OCI-LY1 (cell line): ENCODE results near the gene KRTAP25-1.

ENCODE experiments used
- H2AFZ ChIP-seq: fragments of 200-600 bp; sonication (generic), shearing (Covaris generic); 2 replicates; pipeline ENCODE4 v1.6.0; 2014; ENCODE audit warnings: antibody characterized with exemption, mild to moderate bottlenecking, low read length
- H3F3A ChIP-seq: fragments of 200-600 bp; sonication (generic), shearing (Covaris generic); 2 replicates; pipeline ENCODE4 v1.6.0; 2014; ENCODE audit warnings: mild to moderate bottlenecking, antibody characterized with exemption, low read length, moderate library complexity; ENCODE audit not compliant: insufficient read depth
- H3K27ac ChIP-seq: fragments of 200-600 bp; sonication (generic); 2 replicates; pipeline ENCODE4 v1.5.1; 2014; ENCODE audit warnings: low read length, mixed run types, mild to moderate bottlenecking, low read depth; ENCODE audit not compliant: poor library complexity, severe bottlenecking
- H3K27me3 ChIP-seq: fragments of 200-600 bp; sonication (generic); 2 replicates; pipeline ENCODE4 v1.6.0; 2014; ENCODE audit warnings: antibody characterized with exemption, mild to moderate bottlenecking, low read length, moderate library complexity; ENCODE audit not compliant: insufficient read depth
- H3K36me3 ChIP-seq: fragments of 200-600 bp; sonication (generic); 2 replicates; pipeline ENCODE4 v1.6.1; 2014; ENCODE audit warnings: mild to moderate bottlenecking, antibody characterized with exemption, low read length, moderate library complexity, mixed read lengths; ENCODE audit not compliant: insufficient read depth
- H3K4me1 ChIP-seq: fragments of 200-600 bp; sonication (generic); 2 replicates; pipeline ENCODE4 v1.5.1; 2014; ENCODE audit warnings: mild to moderate bottlenecking, low read length, moderate library complexity; ENCODE audit not compliant: insufficient read depth, severe bottlenecking
- H3K4me2 ChIP-seq: fragments of 200-600 bp; sonication (generic), shearing (Covaris generic); 2 replicates; pipeline ENCODE4 v1.6.1; 2014; ENCODE audit warnings: low read length
- H3K4me3 ChIP-seq: fragments of 200-600 bp; sonication (generic); 2 replicates; pipeline ENCODE4 v1.5.1; 2014; ENCODE audit warnings: low read length, low read depth, mild to moderate bottlenecking, mixed read lengths; ENCODE audit not compliant: poor library complexity, severe bottlenecking
- H3K79me2 ChIP-seq: fragments of 200-600 bp; shearing (Covaris generic); 2 replicates; pipeline ENCODE4 v1.6.1; 2016; ENCODE audit warnings: mixed run types, low read length, mixed read lengths; ENCODE audit not compliant: insufficient read depth
- H3K9ac ChIP-seq: fragments of 200-600 bp; sonication (generic), shearing (Covaris generic); 2 replicates; pipeline ENCODE4 v1.6.1; 2014; ENCODE audit warnings: mild to moderate bottlenecking, low read length, mixed read lengths
- H3K9me2 ChIP-seq: fragments of 200-600 bp; sonication (generic), shearing (Covaris generic); 2 replicates; pipeline ENCODE4 v1.6.1; 2014; ENCODE audit warnings: low read depth, mild to moderate bottlenecking, low read length, mixed read lengths
- H3K9me3 ChIP-seq: fragments of 200-600 bp; shearing (Covaris generic); 2 replicates; pipeline ENCODE4 v1.6.1; 2014; ENCODE audit warnings: low read length, mixed read lengths
- H4K20me1 ChIP-seq: fragments of 200-600 bp; sonication (generic), shearing (Covaris generic); 2 replicates; pipeline ENCODE4 v1.6.0; 2016; ENCODE audit warnings: mild to moderate bottlenecking, low read length; ENCODE audit not compliant: insufficient read depth
- EZH2 ChIP-seq: fragments of 200-600 bp; sonication (generic), shearing (Covaris generic); IDR thresholded peaks from 2 replicates; pipeline ENCODE4 v1.8.0; 2017; ENCODE audit warnings: borderline replicate concordance, mixed run types, mild to moderate bottlenecking, antibody characterized with exemption, low read length, moderate library complexity, mixed read lengths
- TF ChIP-seq, protein P1 (sequence below): fragments of 200-600 bp; sonication (generic), shearing (Covaris generic); IDR thresholded peaks from 2 replicates; pipeline ENCODE4 v1.5.1; 2017; ENCODE audit warnings: mild to moderate bottlenecking, antibody characterized with exemption, low read length, moderate library complexity, mixed read lengths

KRTAP25-1 gene

GRCh38 chr21:30337276-30337744, 48.0 kb upstream of the KRTAP25-1 start, which contains the start of gene KRTAP27-1:
Gene KRTAP27-1 (minus strand): TSS chr21:30337694. CDS start chr21:30337668, 26 bp downstream.
- no peaks in the 10 kb centered on the region for H3F3A ChIP-seq
- H3K36me3 ChIP-seq: no peaks in the 10 kb centered on the region
- no peak for TF ChIP-seq EZH2
- TF ChIP-seq, protein P1, sequence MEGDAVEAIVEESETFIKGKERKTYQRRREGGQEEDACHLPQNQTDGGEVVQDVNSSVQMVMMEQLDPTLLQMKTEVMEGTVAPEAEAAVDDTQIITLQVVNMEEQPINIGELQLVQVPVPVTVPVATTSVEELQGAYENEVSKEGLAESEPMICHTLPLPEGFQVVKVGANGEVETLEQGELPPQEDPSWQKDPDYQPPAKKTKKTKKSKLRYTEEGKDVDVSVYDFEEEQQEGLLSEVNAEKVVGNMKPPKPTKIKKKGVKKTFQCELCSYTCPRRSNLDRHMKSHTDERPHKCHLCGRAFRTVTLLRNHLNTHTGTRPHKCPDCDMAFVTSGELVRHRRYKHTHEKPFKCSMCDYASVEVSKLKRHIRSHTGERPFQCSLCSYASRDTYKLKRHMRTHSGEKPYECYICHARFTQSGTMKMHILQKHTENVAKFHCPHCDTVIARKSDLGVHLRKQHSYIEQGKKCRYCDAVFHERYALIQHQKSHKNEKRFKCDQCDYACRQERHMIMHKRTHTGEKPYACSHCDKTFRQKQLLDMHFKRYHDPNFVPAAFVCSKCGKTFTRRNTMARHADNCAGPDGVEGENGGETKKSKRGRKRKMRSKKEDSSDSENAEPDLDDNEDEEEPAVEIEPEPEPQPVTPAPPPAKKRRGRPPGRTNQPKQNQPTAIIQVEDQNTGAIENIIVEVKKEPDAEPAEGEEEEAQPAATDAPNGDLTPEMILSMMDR: no peak
- H4K20me1 ChIP-seq: no peaks in the 10 kb centered on the region
- no peaks in the 10 kb centered on the region for H3K4me1 ChIP-seq
- no peaks in the 10 kb centered on the region for H3K9me3 ChIP-seq
- no peak within 1 kb of the TSS for H3K4me2 ChIP-seq
- no peak within 1 kb of the TSS for H3K9ac ChIP-seq
- no peak within 1 kb of the TSS for H2AFZ ChIP-seq
- no peak within 1 kb of the TSS for H3K27ac ChIP-seq
- no peaks in the 10 kb centered on the region for H3K9me2 ChIP-seq
- no peaks in the 10 kb centered on the region for H3K79me2 ChIP-seq
- no peaks in the 10 kb centered on the region for H3K27me3 ChIP-seq
- H3K4me3 ChIP-seq: no peak within 1 kb of the TSS

DNA sequence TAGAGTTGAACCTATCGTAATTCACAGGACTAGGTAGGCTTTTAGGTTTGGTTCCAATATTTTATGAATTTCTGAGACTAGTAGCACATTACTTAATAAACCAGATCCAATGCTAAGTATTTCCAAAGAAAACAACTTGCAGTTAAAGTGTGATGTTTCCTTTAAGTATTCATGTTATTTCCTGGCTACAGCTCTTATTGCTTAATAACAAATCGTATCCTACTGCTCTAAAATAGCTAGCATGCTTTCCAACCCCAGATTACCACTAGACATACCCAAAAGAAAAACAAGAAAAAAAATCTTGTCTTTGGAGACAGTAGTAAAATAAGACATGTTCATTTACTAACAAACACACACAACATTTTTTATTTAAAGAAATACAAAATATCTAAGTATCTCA, 47.3 kb upstream of the KRTAP25-1 start:
- H3K27me3 ChIP-seq: no peaks in the 10 kb centered on the region
- H3K4me3 ChIP-seq: no peak overlapping the region
- H4K20me1 ChIP-seq: no peaks in the 10 kb centered on the region
- H3F3A ChIP-seq: no peaks in the 10 kb centered on the region
- H3K79me2 ChIP-seq: no peaks in the 10 kb centered on the region
- H3K9me3 ChIP-seq: no peaks in the 10 kb centered on the region
- H3K36me3 ChIP-seq: no peaks in the 10 kb centered on the region
- H3K9me2 ChIP-seq: no peaks in the 10 kb centered on the region
- no peak overlapping the region for H3K4me2 ChIP-seq
- TF ChIP-seq EZH2: no peak
- TF ChIP-seq, protein P1: no peak
- no peak overlapping the region for H3K9ac ChIP-seq
- H3K4me1 ChIP-seq: no peaks in the 10 kb centered on the region
- no peak overlapping the region for H2AFZ ChIP-seq
- no peak overlapping the region for H3K27ac ChIP-seq

- no peaks in the 10 kb centered on the region for H3K79me2 ChIP-seq
- no peaks in the 10 kb centered on the region for H3K36me3 ChIP-seq
- H3K4me2 ChIP-seq: no peak overlapping the region
- H3K9ac ChIP-seq: no peak overlapping the region
- H4K20me1 ChIP-seq: no peaks in the 10 kb centered on the region
- no peaks in the 10 kb centered on the region for H3F3A ChIP-seq
- TF ChIP-seq, protein P1: no peak
- TF ChIP-seq EZH2: no peak
- H3K27ac ChIP-seq: no peak overlapping the region
- no peak overlapping the region for H3K4me3 ChIP-seq
- no peaks in the 10 kb centered on the region for H3K27me3 ChIP-seq
- H3K9me2 ChIP-seq: no peaks in the 10 kb centered on the region
- H3K9me3 ChIP-seq: no peaks in the 10 kb centered on the region
- H3K4me1 ChIP-seq: no peaks in the 10 kb centered on the region
- H2AFZ ChIP-seq: no peak overlapping the region
Measured at GRCh38 chr21:30333736-30334135, 44.4 kb upstream of the KRTAP25-1 start.
